ENCODE measurements around the gene RGPD8. TPM values are rescaled to one million over a fixed set of nuclear protein-coding genes. Genes with fewer than 3 reads are reported as not detected.
"Not testable (repeated sequence)": the region's sequence is repeated elsewhere in the genome, so short reads cannot be mapped to it uniquely, and the experiment has no call there.

Gene RGPD8
- total RNA-seq, 1 experiment from 2014 or later, result 13.6 TPM

- no peaks in the 10 kb centered on the region for H3K9me3 ChIP-seq (ENCODE audit: low read length)
- intact Hi-C loops (cut with micrococcal nuclease), result no loop called here
- no peaks in the 10 kb centered on the region for H3K27me3 ChIP-seq (ENCODE audit: low read length)
- H4K20me1 ChIP-seq (ENCODE audit: low read length), result no peaks in the 10 kb centered on the region
- H3K79me2 ChIP-seq (ENCODE audit: low read length), result no peaks in the 10 kb centered on the region
- no peak overlapping the region for H3K4me3 ChIP-seq (ENCODE audit: low read length)
- H2AFZ ChIP-seq (ENCODE audit: low read length), result no peak overlapping the region
- no peak overlapping the region for H3K4me2 ChIP-seq (ENCODE audit: low read length)
- ATAC-seq (no peak), DNase-seq (no peak)
- BruUV-seq (replicated peaks), result no TSS peak
- POLR2A ChIA-PET (ENCODE audit: unreplicated experiment), result no interaction called here
- no peak overlapping the region for H3K9ac ChIP-seq (ENCODE audit: low read length)
- no peaks in the 10 kb centered on the region for H3K4me1 ChIP-seq (ENCODE audit: insufficient read depth, low read length)
- CTCF ChIA-PET, result no interaction called here
- H3F3A ChIP-seq (ENCODE audit: low read length, unreplicated experiment), result no peaks in the 10 kb centered on the region
- TF ChIP-seq EZH2phosphoT487 (IDR thresholded peaks at IDR 0.05; ENCODE audit: borderline replicate concordance, low read length) (no peak), CTCF (conservative IDR thresholded peaks at IDR 0.05; ENCODE audit: low read depth, low read length) (no peak), EZH2 (IDR thresholded peaks at IDR 0.05; ENCODE audit: low read length, unreplicated experiment) (no peak)
- no peak overlapping the region for H3K27ac ChIP-seq (ENCODE audit: low read length)
- no peaks in the 10 kb centered on the region for H3K36me3 ChIP-seq (ENCODE audit: low read depth, low read length)
- H3K9me2 ChIP-seq (replicated peaks; ENCODE audit: low read length), result no peaks in the 10 kb centered on the region
These were observed 16.4 kb upstream of the RGPD8 start for GRCh38 chr2:112449854-112450253.

- H3K9me3 ChIP-seq (ENCODE audit: low read length); DNase-seq; H3K27me3 ChIP-seq (ENCODE audit: low read length); H4K20me1 ChIP-seq (ENCODE audit: low read length); H3K79me2 ChIP-seq (ENCODE audit: low read length); H3K4me1 ChIP-seq (ENCODE audit: insufficient read depth, low read length); ATAC-seq; POLR2A ChIA-PET (ENCODE audit: unreplicated experiment); H2AFZ ChIP-seq (ENCODE audit: low read length); H3K36me3 ChIP-seq (ENCODE audit: low read depth, low read length); H3K4me2 ChIP-seq (ENCODE audit: low read length); H3F3A ChIP-seq (ENCODE audit: low read length, unreplicated experiment); H3K27ac ChIP-seq (ENCODE audit: low read length); BruUV-seq (replicated peaks); H3K9ac ChIP-seq (ENCODE audit: low read length); CTCF ChIA-PET; H3K4me3 ChIP-seq (ENCODE audit: low read length); H3K9me2 ChIP-seq (replicated peaks; ENCODE audit: low read length); intact Hi-C loops (cut with micrococcal nuclease): not testable (repeated sequence)
These were observed 10.8 kb upstream of the RGPD8 start for GRCh38 chr2:112444256-112444655.

GRCh38 chr2:112438603-112439261 is 5.3 kb upstream of the RGPD8 start:
- H3K4me3 ChIP-seq (ENCODE audit: low read length); H4K20me1 ChIP-seq (ENCODE audit: low read length); H2AFZ ChIP-seq (ENCODE audit: low read length); ATAC-seq; H3K79me2 ChIP-seq (ENCODE audit: low read length); POLR2A ChIA-PET (ENCODE audit: unreplicated experiment); H3K9me2 ChIP-seq (replicated peaks; ENCODE audit: low read length); H3K4me1 ChIP-seq (ENCODE audit: insufficient read depth, low read length); DNase-seq; H3K9me3 ChIP-seq (ENCODE audit: low read length); H3K27me3 ChIP-seq (ENCODE audit: low read length); H3F3A ChIP-seq (ENCODE audit: low read length, unreplicated experiment); H3K9ac ChIP-seq (ENCODE audit: low read length); H3K4me2 ChIP-seq (ENCODE audit: low read length); BruUV-seq (replicated peaks); H3K27ac ChIP-seq (ENCODE audit: low read length); CTCF ChIA-PET; H3K36me3 ChIP-seq (ENCODE audit: low read depth, low read length): not testable (repeated sequence)
- intact Hi-C loops (cut with micrococcal nuclease), result loop anchor here (10.0 kb wide), 2 partner anchors 184 to 314 kb away; partner anchors contain the start of gene ZC3H8

DNA sequence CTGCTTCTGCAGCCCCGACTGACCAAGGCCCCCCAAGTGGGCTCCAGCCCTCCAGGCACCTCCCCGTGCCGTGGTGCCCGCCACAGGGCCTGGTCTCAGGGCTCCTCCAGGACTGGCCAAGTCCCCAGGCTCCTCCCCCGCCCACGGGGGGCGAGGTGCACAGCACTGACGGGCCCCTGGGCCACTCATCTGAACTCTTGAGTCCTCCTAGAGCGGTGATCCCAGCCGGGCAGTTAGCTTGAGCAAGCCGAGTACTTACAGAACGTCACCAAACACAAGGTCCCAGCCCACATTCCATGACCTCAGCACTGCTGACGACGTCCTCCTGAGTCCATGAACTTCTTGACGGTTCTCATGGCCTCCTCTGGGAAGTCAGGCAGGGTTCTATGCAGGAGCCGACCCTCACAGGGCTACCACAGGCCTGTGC is 4.0 kb upstream of the RGPD8 start:
- H3F3A ChIP-seq (ENCODE audit: low read length, unreplicated experiment); H3K27ac ChIP-seq (ENCODE audit: low read length); H3K79me2 ChIP-seq (ENCODE audit: low read length); ATAC-seq; H3K36me3 ChIP-seq (ENCODE audit: low read depth, low read length); POLR2A ChIA-PET (ENCODE audit: unreplicated experiment); H3K9ac ChIP-seq (ENCODE audit: low read length); H2AFZ ChIP-seq (ENCODE audit: low read length); H3K9me2 ChIP-seq (replicated peaks; ENCODE audit: low read length); H3K9me3 ChIP-seq (ENCODE audit: low read length); H3K27me3 ChIP-seq (ENCODE audit: low read length); H3K4me1 ChIP-seq (ENCODE audit: insufficient read depth, low read length); H3K4me2 ChIP-seq (ENCODE audit: low read length); H4K20me1 ChIP-seq (ENCODE audit: low read length); DNase-seq; H3K4me3 ChIP-seq (ENCODE audit: low read length); CTCF ChIA-PET; BruUV-seq (replicated peaks): not testable (repeated sequence)
- intact Hi-C loops (cut with micrococcal nuclease), result loop anchor here (10.0 kb wide), 2 partner anchors 183 to 313 kb away; partner anchors contain the start of gene ZC3H8

DNA sequence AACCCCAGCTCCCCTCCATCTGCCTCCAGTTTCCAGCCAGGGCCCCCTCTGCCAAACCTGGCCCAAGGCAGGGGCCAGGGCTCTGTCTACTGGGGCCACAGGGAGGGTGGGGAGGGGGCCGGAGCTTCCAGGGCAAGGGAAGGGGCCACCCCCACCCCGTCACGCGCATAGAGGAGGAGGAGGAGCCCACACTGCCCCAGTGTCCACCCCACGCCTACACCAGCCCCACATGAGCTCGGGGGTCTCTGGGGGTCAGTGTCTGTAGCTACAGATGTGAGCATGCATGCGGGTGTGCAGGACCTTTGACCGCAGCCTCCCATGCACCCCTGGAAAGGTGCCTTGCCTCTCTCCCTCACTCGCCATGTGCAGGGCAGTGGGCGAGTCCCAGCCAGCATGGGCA is 3.5 kb upstream of the RGPD8 start:
- DNase-seq, result not testable (repeated sequence)

More for the DNA sequence above, 3.5 kb upstream of the RGPD8 start:
- H3K36me3 ChIP-seq (ENCODE audit: low read depth, low read length); H3K79me2 ChIP-seq (ENCODE audit: low read length); H3K9ac ChIP-seq (ENCODE audit: low read length); H3K27me3 ChIP-seq (ENCODE audit: low read length); H3F3A ChIP-seq (ENCODE audit: low read length, unreplicated experiment); POLR2A ChIA-PET (ENCODE audit: unreplicated experiment); H2AFZ ChIP-seq (ENCODE audit: low read length); H3K4me2 ChIP-seq (ENCODE audit: low read length); H3K4me1 ChIP-seq (ENCODE audit: insufficient read depth, low read length); BruUV-seq (replicated peaks); H3K9me2 ChIP-seq (replicated peaks; ENCODE audit: low read length); CTCF ChIA-PET; ATAC-seq; H3K4me3 ChIP-seq (ENCODE audit: low read length); H4K20me1 ChIP-seq (ENCODE audit: low read length); H3K27ac ChIP-seq (ENCODE audit: low read length); H3K9me3 ChIP-seq (ENCODE audit: low read length): not testable (repeated sequence)
- intact Hi-C loops (cut with micrococcal nuclease), result loop anchor here (10.0 kb wide), 2 partner anchors 182 to 312 kb away; partner anchors contain the start of gene ZC3H8

Measured in PC-3 (cell line).